NOMO-1 (cell line): ENCODE data around the gene AHRR.
"Not testable (repeated sequence)": the region's sequence is repeated elsewhere in the genome, so short reads cannot be mapped to it uniquely, and the experiment has no call there.

Experiments
- DNase-seq, 2 experiments: peaks; one replicate each; lab custom pipeline; 2025; ENCODE audit not compliant: unreplicated experiment in 2 of 2; lab: John Stamatoyannopoulos, UW

Gene AHRR

DNA sequence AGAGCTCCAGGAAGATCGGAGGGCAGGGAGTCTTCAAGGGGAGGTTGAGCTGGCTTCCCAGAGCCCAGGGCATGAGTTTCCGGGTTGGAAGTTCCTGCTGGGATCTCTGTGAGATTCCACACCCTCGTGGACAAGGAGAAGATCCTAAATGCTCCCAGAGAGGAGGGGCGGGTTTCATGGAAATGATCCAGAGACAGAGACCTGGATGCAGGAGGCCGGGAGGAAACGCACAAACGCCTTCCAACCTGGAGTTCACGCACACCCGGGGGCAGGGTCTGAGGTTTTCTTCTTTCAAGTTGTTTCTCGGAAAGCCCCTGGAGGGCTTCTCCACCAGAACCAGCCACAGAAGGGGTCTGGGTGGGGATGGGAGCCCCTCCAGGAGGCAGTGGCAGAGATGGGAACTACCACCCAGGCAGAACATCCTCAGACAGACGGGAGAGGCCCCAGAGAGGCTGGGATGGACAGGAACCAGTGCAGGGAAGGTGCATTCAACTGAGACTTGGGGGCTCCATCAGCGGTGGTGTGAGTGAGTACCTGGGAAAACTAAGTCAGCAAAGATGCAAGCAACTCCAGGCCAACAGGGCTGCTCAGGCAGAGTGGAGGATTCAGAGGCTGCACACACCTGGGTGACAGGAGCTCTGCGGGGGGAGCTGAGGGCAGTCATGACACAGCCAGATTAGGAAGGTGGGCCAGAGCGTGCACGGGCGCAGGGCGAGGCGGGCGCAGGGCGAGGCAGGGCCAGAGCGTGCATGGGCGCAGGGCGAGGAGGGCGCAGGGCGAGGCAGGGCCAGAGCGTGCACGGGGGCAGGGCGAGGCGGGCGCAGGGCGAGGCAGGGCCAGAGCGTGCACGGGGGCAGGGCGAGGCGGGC lies 69.3 kb downstream of the AHRR start:
- DNase-seq: no peak

GRCh38 chr5:392431-392988 lies 71.0 kb downstream of the AHRR start:
- peak; percentile 100 for DNase-seq

DNA sequence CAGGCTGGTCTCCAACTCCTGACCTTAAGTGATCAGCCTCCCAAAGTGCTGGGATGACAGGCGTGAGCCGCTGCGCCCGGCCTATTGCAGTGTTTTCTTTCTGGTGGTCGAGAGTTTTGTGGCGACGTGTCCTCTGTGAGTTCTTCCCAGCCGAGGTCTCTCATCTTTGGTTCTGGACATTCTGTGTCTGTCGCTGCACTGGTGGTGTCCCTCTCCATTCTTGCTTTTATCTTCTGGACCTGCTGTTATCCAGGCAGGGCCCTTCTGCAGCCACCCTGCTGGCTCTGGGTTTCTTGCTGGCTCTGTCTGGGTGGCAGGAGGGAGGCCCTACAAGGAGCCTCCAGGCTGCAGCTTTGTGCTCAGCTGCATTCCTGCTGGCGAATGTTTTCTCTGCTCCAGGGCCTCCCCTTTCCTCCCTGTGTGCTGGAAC lies 72.3 kb downstream of the AHRR start:
- DNase-seq: no peak

DNA sequence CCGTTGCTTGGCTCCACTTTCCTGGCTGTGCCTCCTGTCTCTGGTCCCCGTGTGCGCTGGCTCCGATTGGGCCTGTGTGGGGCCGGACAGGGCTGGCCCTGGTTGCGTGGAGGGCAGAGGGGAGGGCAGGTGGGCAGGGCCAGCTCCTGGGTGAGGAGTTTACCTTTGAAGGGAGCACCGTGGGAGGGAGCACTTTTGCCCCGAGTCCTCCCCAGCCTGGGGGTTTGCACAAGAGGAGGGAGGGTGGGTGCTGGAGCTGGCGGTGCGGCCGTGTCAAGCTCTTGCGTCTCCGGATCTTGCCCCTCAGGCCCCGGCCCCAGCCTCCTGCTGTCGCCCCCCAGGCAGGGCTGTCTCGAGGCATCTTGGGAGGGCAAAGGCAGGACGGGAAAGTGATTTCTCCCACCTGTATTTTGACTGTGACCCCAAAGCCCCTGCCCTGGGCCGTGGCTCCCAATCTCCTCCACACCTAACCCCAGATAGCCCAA lies 73.2 kb downstream of the AHRR start:
- DNase-seq: no peak

DNA sequence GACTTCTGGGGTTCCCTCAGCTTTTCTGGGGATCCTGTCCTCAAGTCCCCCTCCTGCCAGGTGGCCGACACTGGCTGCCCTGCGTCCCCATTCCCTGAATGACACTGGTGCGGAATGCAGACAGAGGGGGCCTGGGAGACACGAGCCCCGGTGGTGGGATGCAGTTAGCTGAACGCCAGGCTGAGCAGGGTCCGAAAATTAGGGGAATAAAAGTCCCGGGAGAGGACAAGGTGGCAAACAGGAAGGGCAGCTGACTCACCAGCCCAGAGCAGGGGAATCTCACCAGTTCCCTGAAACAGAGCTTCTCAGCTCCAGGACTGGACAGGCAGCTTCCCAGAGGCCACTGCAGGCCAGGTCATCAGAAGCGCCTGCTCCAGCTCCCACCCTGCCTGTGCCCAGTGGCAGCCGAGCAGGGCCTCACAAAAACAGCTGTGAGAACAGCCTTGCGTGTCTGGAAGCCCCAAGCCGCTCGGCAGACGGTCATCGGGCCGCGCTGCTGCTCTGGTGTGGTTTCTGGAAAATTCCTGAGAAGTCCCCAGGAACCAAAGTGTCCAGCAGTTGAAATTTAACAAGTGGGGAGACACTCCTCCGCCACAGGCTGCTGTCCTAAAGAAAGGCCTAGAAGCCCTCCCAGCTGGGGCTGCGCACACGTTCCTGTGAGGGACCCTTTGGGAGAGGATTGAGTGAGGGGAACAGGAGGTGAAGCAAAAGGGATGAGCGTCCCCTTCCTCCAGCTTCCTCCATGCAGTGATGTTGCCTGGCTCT lies 73.8 kb downstream of the AHRR start:
- no peak for DNase-seq

DNA sequence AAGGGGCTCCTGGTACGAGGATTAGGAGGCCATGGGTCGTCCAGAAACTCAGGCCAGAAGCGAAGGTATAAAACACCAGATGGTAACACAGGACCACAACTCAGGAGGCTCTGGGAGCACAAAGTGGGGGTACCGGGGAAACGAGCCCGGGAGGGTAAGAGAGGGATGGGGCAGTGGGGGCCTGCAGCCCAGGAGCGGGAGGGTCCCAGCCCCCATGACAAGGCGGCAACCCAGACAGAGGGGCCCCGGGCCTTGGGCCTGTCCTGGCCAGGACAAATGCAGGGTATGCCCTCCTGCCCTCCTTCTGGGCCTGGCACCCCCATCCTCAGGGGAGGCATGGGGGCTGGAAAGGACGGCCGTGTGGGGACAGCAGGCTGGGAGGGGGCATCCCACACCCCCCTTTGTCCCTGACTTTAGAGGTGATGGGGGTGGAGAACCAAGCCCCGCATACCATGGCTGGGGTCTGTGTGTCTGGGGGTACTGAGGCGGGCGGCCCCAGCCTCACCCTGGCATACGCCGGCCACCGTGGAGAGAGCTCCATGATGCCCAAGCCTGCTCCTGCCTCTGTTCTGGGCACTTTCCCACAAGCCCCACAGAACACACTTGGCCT lies 74.5 kb downstream of the AHRR start:
- DNase-seq: no peak

- no peak for DNase-seq
Measured at GRCh38 chr5:396531-396961, 75.0 kb downstream of the AHRR start.

GRCh38 chr5:398141-398474 lies 76.6 kb downstream of the AHRR start:
- not testable (repeated sequence) for DNase-seq

DNA sequence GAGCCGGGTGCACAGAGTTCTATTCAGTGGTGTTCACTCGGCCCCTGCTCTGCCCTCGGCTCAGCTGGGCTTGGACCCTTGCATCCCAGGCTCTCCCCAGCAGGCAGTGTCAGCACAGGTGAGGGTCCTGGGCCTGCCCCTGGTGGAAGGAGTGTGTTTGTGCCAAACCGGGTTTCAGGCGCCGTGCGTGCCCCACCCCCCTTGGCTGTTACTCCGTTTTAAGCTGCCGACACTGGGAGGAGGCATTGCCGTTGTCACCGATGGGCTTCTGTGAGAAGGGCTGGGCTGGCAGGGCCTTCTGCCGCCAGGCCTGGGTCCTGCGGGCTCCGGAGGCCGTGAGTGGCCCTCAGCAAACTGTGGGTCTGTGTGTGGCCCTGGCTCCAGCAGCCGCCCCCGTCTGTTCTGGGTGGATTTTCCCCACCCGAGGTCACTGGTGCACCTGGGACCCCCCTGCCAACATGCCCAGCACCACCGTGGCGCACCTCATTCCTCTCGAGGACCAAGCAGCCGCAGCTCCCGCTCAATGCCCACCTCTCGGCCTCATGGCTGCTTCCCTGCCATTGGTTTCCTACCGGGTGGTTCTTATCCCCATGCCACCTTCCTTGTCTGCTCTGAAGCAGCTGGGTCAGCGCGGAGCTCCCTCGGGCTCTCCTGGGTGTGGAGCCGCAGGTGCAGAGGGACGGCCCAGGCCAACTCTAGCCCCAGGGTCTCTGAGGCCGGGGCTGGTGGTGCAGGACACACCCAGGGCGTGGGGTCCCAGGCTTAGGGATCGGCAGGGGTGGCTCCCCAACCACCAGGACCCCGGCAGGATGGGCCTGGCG lies 77.2 kb downstream of the AHRR start:
- no peak for DNase-seq

GRCh38 chr5:399296-400281 lies 78.1 kb downstream of the AHRR start:
- DNase-seq: peak; percentile 100

- DNase-seq: peak; percentile 51 to 75
Measured at GRCh38 chr5:400282-401145, 79.0 kb downstream of the AHRR start.

GRCh38 chr5:401146-402034 lies 79.9 kb downstream of the AHRR start:
- no peak for DNase-seq

GRCh38 chr5:402219-402614 lies 80.7 kb downstream of the AHRR start:
- DNase-seq: not testable (repeated sequence)

DNA sequence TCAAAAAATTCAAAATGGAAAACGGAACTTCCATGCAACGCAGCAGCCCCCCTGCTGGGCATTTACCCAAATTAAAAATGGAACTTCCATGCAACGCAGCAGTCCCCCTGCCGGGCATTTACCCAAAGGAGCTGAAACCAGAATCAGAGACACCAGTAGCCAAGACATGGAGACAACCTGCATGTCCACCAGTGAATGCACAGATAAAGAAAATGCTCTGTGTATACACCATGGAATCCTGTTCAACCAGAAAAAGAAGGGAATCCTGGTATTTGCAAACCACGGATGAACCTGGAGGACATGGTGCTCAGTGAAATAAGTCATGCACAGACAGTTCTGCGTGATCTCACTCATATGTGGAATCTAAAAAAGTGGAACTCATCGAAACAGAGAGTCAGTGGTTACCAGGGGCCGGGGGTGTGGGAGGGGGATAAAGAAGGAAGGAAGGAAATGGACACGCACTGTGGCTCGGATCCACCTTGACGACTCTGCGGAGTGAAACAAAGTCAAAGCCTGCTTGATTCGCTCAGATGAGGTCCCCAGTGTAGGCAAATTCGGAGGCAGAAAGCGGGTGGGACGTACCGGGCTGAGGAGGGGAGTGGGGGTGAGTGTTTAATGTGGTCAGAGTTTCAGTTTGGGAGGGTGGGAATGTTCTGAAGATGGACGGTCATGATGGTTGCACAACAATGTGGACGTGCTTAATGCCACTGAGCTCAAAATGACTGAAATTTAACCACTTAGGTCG lies 81.3 kb downstream of the AHRR start:
- DNase-seq: peak; percentile 86 to 92

DNA sequence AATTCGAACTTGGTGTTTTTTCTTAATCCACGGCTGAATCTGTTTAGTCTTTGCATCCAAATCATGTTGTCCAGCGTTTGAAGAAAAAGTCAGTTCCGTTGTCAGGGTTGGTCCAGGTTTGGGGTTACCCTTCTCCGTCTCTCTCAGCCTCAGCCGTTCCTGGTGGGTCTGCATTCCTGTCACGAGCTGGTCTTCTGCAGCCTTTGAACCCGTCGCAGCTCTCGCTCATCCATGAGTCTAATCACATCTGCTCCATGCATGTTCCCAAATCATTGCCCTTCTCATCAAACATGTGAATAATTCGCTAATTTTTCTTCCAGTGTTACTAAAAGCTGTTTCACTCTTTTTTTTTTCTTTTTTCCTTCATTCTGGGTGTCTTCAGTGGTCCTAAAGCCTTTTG lies 82.5 kb downstream of the AHRR start:
- no peak for DNase-seq

DNA sequence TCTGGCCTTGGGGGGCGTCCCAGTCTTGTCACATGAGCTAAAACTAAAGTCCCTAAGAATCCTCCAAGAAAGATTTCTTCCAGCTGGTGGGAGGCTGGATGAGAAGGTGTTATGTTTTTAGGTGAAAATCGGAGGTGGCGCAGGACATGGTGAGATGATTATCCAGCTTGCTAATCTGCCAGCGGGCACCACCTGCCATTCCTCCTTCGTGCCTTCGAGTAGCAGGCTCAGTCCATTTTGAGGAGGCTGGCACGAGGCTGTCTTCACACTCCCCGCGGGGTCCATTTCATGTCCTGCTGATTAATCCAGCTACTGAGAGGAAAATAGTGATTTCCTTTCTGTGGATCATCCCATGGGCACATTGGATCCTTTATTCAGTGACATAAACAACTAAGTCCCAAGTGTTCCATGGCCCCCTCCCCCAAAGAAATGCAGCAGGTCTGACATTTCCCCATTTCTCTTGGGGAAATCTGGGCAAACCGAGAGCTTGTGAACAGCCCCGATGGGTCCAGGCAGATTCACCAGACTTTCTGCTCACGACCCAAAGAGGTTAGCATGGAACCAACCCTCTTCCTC lies 83.2 kb downstream of the AHRR start:
- no peak for DNase-seq
